DND-41 (cell line): ENCODE measurements around the gene KCNAB1.

Experiments used
- ATAC-seq: fragments of 200-7000 bp; cut with Tn5 transposase; 3 replicates; pipeline ENCODE4 v1.9.1; 2021; ENCODE audit warnings: low read depth; ENCODE audit not compliant: insufficient read depth
- DNase-seq: peaks from one replicate; pipeline ENCODE4 v3.0.0-alpha.2; 2020
- H2AFZ ChIP-seq: 2 replicates; pipeline ENCODE4 v1.6.0; 2012; ENCODE audit warnings: low read depth, low read length
- H3K27ac ChIP-seq: 2 replicates; pipeline ENCODE4 v1.5.1; 2012; ENCODE audit warnings: low read length, inconsistent platforms
- H3K27me3 ChIP-seq: fragments of 200-600 bp; sonication (generic); 2 replicates; pipeline ENCODE4 v1.6.0; 2012; ENCODE audit warnings: low read length, mild to moderate bottlenecking, inconsistent platforms; ENCODE audit not compliant: insufficient read depth, poor library complexity
- H3K36me3 ChIP-seq: 2 replicates; pipeline ENCODE4 v1.5.1; 2012; ENCODE audit warnings: low read length, inconsistent platforms; ENCODE audit not compliant: insufficient read depth
- H3K4me1 ChIP-seq: 2 replicates; pipeline ENCODE4 v1.5.1; 2012; ENCODE audit warnings: mild to moderate bottlenecking, low read length; ENCODE audit not compliant: insufficient read depth
- H3K4me2 ChIP-seq: 2 replicates; pipeline ENCODE4 v1.6.0; 2012; ENCODE audit warnings: mild to moderate bottlenecking, moderate library complexity, low read length, inconsistent platforms; ENCODE audit not compliant: insufficient read depth
- H3K4me3 ChIP-seq, 2 experiments: fragments of 200-600 bp in 1 of 2; shearing (Covaris generic) in 1 of 2; 2 replicates each; pipeline ENCODE4 v1.5.1; 2012 to 2016; ENCODE audit warnings: inconsistent platforms in 2 of 2, low read length in 2 of 2, mild to moderate bottlenecking in 2 of 2, low read depth in 1 of 2, moderate library complexity in 1 of 2
- H3K79me2 ChIP-seq: 2 replicates; pipeline ENCODE4 v1.6.0; 2012; ENCODE audit warnings: low read length, inconsistent platforms; ENCODE audit not compliant: insufficient read depth
- H3K9ac ChIP-seq: 2 replicates; pipeline ENCODE4 v1.6.0; 2012; ENCODE audit warnings: low read depth, mild to moderate bottlenecking, inconsistent platforms, low read length, moderate library complexity
- H3K9me3 ChIP-seq: 2 replicates; pipeline ENCODE4 v1.5.1; 2012; ENCODE audit warnings: low read length, moderate library complexity, mild to moderate bottlenecking, inconsistent platforms; ENCODE audit not compliant: insufficient read depth, severe bottlenecking
- H4K20me1 ChIP-seq: 2 replicates; pipeline ENCODE4 v1.6.0; 2012; ENCODE audit warnings: low read length; ENCODE audit not compliant: insufficient read depth
- EZH2 ChIP-seq: IDR thresholded peaks from 3 replicates; pipeline ENCODE4 v1.6.1; 2012; ENCODE audit warnings: borderline replicate concordance, low read depth, mild to moderate bottlenecking, moderate library complexity, low read length, inconsistent platforms; ENCODE audit not compliant: severe bottlenecking
- TF ChIP-seq, protein P1 (sequence below): IDR thresholded peaks from 2 replicates; pipeline ENCODE4 v1.5.1; 2012; ENCODE audit warnings: borderline replicate concordance, low read length, moderate library complexity, mild to moderate bottlenecking; ENCODE audit not compliant: poor library complexity, severe bottlenecking; ENCODE audit errors: extremely low read depth

KCNAB1 gene

DNA sequence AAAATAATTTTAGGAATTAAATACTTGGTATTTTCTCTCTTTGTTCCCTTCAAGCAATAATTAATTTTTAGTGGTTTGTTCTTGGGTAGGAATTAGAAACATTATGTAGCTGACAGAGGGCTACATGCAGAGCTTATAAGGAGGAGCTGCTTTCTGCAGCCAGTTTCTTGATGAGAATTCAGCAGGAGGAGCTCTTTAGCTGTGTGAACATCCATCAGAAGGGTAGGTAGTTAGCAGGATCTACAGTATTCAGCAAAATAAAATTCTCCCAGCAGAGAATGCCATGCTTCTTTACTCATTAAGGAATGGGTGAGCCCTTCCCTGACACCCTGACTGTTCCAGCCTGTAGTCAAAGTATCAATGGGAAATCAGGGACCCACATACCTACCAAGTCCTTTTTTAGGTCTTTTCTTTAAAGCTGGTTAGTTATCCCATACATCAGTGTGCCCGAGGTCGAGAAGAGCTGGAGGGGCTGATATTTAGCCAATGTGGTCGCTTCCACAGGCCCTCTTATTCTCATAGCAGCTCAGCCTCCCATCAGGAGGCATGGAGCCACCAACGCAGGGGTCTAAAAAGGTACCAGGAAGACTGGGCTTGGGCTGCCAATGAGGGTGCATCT lies 54.0 kb downstream of the KCNAB1 start:
- no peak overlapping the region for H3K4me3 ChIP-seq
- ATAC-seq (no peak), DNase-seq (no peak)
- no peaks in the 10 kb centered on the region for H3K36me3 ChIP-seq
- H3K4me2 ChIP-seq, result no peak overlapping the region
- no peak overlapping the region for H3K9ac ChIP-seq
- H3K9me3 ChIP-seq, result no peaks in the 10 kb centered on the region
- TF ChIP-seq, protein P1, sequence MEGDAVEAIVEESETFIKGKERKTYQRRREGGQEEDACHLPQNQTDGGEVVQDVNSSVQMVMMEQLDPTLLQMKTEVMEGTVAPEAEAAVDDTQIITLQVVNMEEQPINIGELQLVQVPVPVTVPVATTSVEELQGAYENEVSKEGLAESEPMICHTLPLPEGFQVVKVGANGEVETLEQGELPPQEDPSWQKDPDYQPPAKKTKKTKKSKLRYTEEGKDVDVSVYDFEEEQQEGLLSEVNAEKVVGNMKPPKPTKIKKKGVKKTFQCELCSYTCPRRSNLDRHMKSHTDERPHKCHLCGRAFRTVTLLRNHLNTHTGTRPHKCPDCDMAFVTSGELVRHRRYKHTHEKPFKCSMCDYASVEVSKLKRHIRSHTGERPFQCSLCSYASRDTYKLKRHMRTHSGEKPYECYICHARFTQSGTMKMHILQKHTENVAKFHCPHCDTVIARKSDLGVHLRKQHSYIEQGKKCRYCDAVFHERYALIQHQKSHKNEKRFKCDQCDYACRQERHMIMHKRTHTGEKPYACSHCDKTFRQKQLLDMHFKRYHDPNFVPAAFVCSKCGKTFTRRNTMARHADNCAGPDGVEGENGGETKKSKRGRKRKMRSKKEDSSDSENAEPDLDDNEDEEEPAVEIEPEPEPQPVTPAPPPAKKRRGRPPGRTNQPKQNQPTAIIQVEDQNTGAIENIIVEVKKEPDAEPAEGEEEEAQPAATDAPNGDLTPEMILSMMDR, result no peak
- no peak for TF ChIP-seq EZH2
- H3K27me3 ChIP-seq, result peaks cover 4% of the 10 kb centered on the region
- no peak overlapping the region for H2AFZ ChIP-seq
- H3K27ac ChIP-seq, result no peak overlapping the region
- no peaks in the 10 kb centered on the region for H3K79me2 ChIP-seq
- H3K4me1 ChIP-seq, result no peaks in the 10 kb centered on the region
- H4K20me1 ChIP-seq, result no peaks in the 10 kb centered on the region

DNA sequence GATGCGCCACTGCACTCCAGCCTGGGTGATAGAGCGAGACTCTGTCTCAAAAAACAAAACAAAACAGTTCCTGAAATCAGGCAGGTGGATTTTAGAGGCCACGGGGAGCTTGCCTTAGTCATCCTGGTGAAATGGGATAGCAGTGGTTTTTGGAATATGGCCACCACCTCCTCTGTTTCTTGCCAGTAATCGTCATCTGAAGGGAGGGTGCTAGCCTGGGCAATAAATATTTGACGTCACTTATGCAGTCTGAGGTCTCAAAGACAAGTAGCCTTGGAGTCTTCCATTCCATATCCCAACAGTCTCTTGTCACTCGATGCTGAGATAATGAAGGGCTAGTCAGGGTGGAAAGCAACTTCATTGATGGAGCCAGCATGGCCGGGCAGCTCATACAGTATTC lies 55.2 kb downstream of the KCNAB1 start:
- TF ChIP-seq, protein P1, result no peak
- no peak for TF ChIP-seq EZH2
- no peaks in the 10 kb centered on the region for H3K79me2 ChIP-seq
- H3K4me2 ChIP-seq, result no peak overlapping the region
- H3K36me3 ChIP-seq, result no peaks in the 10 kb centered on the region
- H3K27ac ChIP-seq, result no peak overlapping the region
- H3K27me3 ChIP-seq, result peaks cover 7% of the 10 kb centered on the region
- no peak overlapping the region for H3K9ac ChIP-seq
- ATAC-seq (no peak), DNase-seq (no peak)
- H4K20me1 ChIP-seq, result no peaks in the 10 kb centered on the region
- no peak overlapping the region for H2AFZ ChIP-seq
- no peaks in the 10 kb centered on the region for H3K9me3 ChIP-seq
- H3K4me3 ChIP-seq, result no peak overlapping the region
- no peaks in the 10 kb centered on the region for H3K4me1 ChIP-seq

DNA sequence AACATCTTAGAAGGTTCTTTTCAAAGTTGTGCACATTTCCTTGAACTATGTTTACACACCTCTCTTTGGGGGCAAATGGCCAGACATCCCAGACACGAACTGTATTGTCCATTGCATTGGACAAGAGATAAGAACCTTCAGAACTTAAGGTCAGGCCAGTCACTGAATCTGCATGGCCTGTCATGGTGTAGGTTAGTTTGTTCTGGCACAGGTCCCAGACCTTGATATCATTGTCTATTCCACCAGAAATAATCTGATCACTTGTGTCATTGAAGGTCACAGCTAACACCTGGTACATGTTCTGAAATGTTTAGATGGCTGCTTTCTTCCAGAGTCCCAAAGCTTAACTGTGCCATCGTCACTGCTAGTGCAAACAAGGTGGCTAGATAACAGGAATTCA lies 55.7 kb downstream of the KCNAB1 start:
- no peak overlapping the region for H3K4me2 ChIP-seq
- no peaks in the 10 kb centered on the region for H3K79me2 ChIP-seq
- no peak for ATAC-seq
- no peaks in the 10 kb centered on the region for H4K20me1 ChIP-seq
- no peaks in the 10 kb centered on the region for H3K36me3 ChIP-seq
- no peak overlapping the region for H3K27ac ChIP-seq
- no peak overlapping the region for H3K4me3 ChIP-seq
- DNase-seq, result no peak
- no peak overlapping the region for H3K9ac ChIP-seq
- no peaks in the 10 kb centered on the region for H3K9me3 ChIP-seq
- no peak overlapping the region for H2AFZ ChIP-seq
- no peaks in the 10 kb centered on the region for H3K4me1 ChIP-seq
- peaks cover 7% of the 10 kb centered on the region for H3K27me3 ChIP-seq
- TF ChIP-seq, protein P1, result no peak
- TF ChIP-seq EZH2, result no peak

DNA sequence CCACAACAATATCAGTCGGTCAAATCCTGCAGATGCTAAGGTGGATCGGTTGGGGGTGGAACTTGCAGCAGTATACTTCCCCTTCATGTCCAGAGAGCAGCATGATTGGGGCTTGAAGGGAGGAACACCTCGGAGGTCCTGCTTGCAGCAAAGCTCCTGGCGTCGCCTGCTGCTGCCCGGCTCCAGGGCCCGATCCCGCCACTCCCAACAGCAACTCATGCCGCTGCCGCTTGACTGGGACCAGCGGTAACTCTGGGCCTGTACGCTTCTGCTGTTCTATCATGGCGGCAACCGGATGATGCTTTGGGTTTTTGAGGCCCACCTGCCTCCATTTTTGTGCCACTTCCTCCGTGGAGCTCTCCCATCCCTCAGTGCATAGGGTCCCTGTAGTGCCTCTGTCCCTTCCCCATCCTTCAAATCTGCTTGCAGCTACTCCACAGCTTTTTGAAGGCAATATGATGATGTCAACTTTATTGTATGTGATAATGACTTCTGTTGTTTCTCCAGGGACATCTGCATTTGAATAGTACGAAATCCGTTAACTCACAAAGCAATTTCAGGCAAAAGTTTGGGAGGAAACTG lies 56.3 kb downstream of the KCNAB1 start:
- Histone ChIP-seq H3K27ac (no peak overlapping the region), H3K9me3 (no peaks in the 10 kb centered on the region), H3K27me3 (peaks cover 7% of the 10 kb centered on the region), H4K20me1 (no peaks in the 10 kb centered on the region), H3K9ac (no peak overlapping the region), H3K36me3 (no peaks in the 10 kb centered on the region), H2AFZ (no peak overlapping the region), H3K4me2 (no peak overlapping the region), H3K79me2 (no peaks in the 10 kb centered on the region), H3K4me3 (no peak overlapping the region), H3K4me1 (no peaks in the 10 kb centered on the region)
- TF ChIP-seq, protein P1, result no peak
- no peak for TF ChIP-seq EZH2
- ATAC-seq (no peak), DNase-seq (no peak)
